Stomach (tissue), 9 donors: Measurements from ENCODE around the gene MASTL. TPM values are rescaled to one million over a fixed set of nuclear protein-coding genes. Genes with fewer than 3 reads are reported as not detected.
"Not testable (repeated sequence)": the region's sequence is repeated elsewhere in the genome, so short reads cannot be mapped to it uniquely, and the experiment has no call there.

Experiments used
- DNase-seq, 2 donors: peaks; one replicate each; pipeline versions ENCODE4 v3.0.0 to v3.0.0-alpha.2; 2013 to 2019
- H3K27ac ChIP-seq, 5 donors: fragments of 200-600 bp in 4 of 5; sonication (generic) in 4 of 5; one replicate each; pipeline ENCODE4 v1.5.1; 2013 to 2019; ENCODE audit warnings: mild to moderate bottlenecking in 1 of 5, moderate library complexity in 1 of 5
- H3K27me3 ChIP-seq, 3 donors: fragments of 200-600 bp; sonication (generic); one replicate each; pipeline ENCODE4 v1.5.1; 2017 to 2019; ENCODE audit warnings: mixed run types in 1 of 3
- H3K36me3 ChIP-seq, 4 donors: fragments of 200-600 bp; sonication (generic); 1 replicate in 3 of 4; 2 replicates in 1 of 4; pipeline ENCODE4 v1.5.1; 2016 to 2019
- H3K4me1 ChIP-seq, 4 donors: fragments of 200-600 bp; sonication (generic); one replicate each; pipeline ENCODE4 v1.5.1; 2016 to 2019
- H3K4me3 ChIP-seq, 4 donors: fragments of 200-600 bp; sonication (generic) in 3 of 4; one replicate each; pipeline ENCODE4 v1.5.1; 2016 to 2019; ENCODE audit warnings: mild to moderate bottlenecking in 1 of 4
- H3K9me3 ChIP-seq, 4 donors: fragments of 200-600 bp; sonication (generic); one replicate each; pipeline ENCODE4 v1.5.1; 2016 to 2019
- CTCF ChIP-seq, 7 experiments: fragments of 450-650 bp in 4 of 7; fragments of 200-600 bp in 3 of 7; sonication (generic) in 3 of 7; IDR thresholded peaks; one replicate each; pipeline ENCODE4 v1.5.1; 2016 to 2019; ENCODE audit warnings: antibody characterized with exemption in 7 of 7, control low read depth in 2 of 7, mild to moderate bottlenecking in 1 of 7
- EP300 ChIP-seq: sonication (generic); formaldehyde crosslinking; IDR thresholded peaks from one replicate; pipeline ENCODE4 v1.6.1; 2017; ENCODE audit warnings: antibody characterized with exemption
- POLR2A ChIP-seq, 4 donors: fragments of 450-650 bp; IDR thresholded peaks; one replicate each; pipeline ENCODE4 v1.6.1; 2016; ENCODE audit warnings: antibody characterized with exemption in 4 of 4, control low read depth in 2 of 4, mild to moderate bottlenecking in 1 of 4, moderate library complexity in 1 of 4
- POLR2AphosphoS5 ChIP-seq, 3 donors: sonication (generic); formaldehyde crosslinking; IDR thresholded peaks; one replicate each; pipeline ENCODE4 v1.6.1; 2016; ENCODE audit warnings: antibody characterized with exemption in 3 of 3
- WGBS, 5 donors: extraction: QIAGEN DNeasy Blood & Tissue Kit in 3 of 5; methylation state at CpG; one replicate each; pipeline versions ENCODE4 v1.1.5 to v1.1.7; 2013 to 2018; 5-methylcytosine and 5-hydroxymethylcytosine counted together
- intact Hi-C: fragments of 100-400 bp; cut with DNase I; formaldehyde crosslinking; loops from one replicate; pipeline ENCODE4 v1.15.1; 2023; ENCODE audit warnings: low total_unique reads
- polyA plus RNA-seq, 3 donors: library from polyadenylated mRNA; stranded (reverse); fragments of 200-250 nt; gene quantifications; one replicate each; pipeline ENCODE4 v1.2.3, GENCODE V29; 2013
- total RNA-seq, 5 donors: library from RNA; depleted of rRNA; stranded (reverse); fragments of >200 nt; gene quantifications; one replicate each; pipeline versions ENCODE4 v1.1.0 to v1.2.3, GENCODE V29; 2014 to 2016
- donor health status: healthy with polysubstance abuse.
- donor health status: Bipolar disorder and iron deficiency.
- donor health status: healthy.

MASTL gene
- total and polyA plus RNA-seq, 8 donors, result 2.9 to 16.7 (median 5.4) TPM

- TF ChIP-seq POLR2A (IDR thresholded peaks at IDR 0.05) (no peak), POLR2AphosphoS5 (IDR thresholded peaks at IDR 0.05) (no peak), EP300 (no peak), CTCF (IDR thresholded peaks at IDR 0.05) (no peak)
- Histone ChIP-seq H3K4me1 (peaks cover 14 to 57% (median 39%) of the 10 kb centered on the region in 4 donors), H3K9me3 (no peaks in the 10 kb centered on the region), H3K27ac (no peak overlapping the region), H3K4me3 (peak overlapping the region; percentile 77 to 88 (median 82)), H3K27me3 (no peaks in the 10 kb centered on the region), H3K36me3 (peaks cover 7 to 13% (median 12%) of the 10 kb centered on the region in 4 donors)
- no peak for DNase-seq
- intact Hi-C loops, result no loop called here
Measured at GRCh38 chr10:27152687-27153086, 2.5 kb upstream of the MASTL start.

DNA sequence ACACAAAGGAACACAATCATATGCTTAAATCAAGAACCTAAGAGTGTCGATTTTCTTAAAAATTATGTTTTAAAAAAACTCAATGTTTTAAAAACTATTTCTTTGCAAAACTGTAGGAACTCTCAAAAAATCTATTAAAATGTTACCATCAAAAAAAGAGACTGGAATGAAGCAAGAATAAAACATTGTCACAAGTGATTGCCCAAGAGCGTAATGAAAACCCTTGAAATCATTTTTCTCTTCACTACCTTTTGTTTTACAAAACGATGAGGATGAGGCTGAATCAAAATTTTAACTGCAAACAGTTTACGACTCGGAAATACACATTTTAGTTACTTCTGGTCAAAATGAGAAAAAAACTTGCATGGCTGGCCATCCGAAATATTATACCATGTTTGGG lies 1.8 kb upstream of the MASTL start:
- H3K27me3 ChIP-seq, result no peaks in the 10 kb centered on the region
- H3K36me3 ChIP-seq, result peaks cover under 1 to 7% (median 6%) of the 10 kb centered on the region in 4 donors
- DNase-seq, result no peak
- WGBS, 5 donors, result 2 to 5% (median 3%) methylated on average over 6 of the region's 6 CpGs
- H3K4me3 ChIP-seq, result peak overlapping the region; percentile 77 to 88 (median 82)
- peak overlapping the region in 4 of 5 donors; percentile 98 to 100 (median 100) for H3K27ac ChIP-seq
- TF ChIP-seq POLR2AphosphoS5 (IDR thresholded peaks at IDR 0.05), result no peak
- no peak for TF ChIP-seq EP300
- no peak for TF ChIP-seq CTCF (IDR thresholded peaks at IDR 0.05)
- no peak for TF ChIP-seq POLR2A (IDR thresholded peaks at IDR 0.05)
- intact Hi-C loops, result no loop called here
- peaks cover 14 to 62% (median 41%) of the 10 kb centered on the region in 4 donors for H3K4me1 ChIP-seq
- H3K9me3 ChIP-seq, result no peaks in the 10 kb centered on the region

DNA sequence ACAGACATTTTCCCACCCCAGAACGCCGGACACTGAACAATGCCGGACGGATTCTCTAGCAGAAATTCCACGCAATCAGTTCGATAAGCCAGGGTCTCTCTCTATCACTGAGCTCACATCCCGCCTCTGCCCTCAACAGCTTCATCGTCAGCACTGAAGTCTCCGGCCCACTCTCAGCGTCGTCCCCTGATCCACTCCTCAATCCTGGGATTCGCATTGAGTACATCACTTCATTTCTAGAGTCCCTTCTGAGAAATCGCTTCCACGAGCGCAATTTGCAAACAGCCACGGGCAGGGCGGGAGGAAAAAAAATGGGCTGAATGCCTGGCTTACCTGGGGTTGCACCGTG lies 1.3 kb upstream of the MASTL start:
- peak overlapping the region; percentile 77 to 88 (median 82) for H3K4me3 ChIP-seq
- no peaks in the 10 kb centered on the region for H3K9me3 ChIP-seq
- peaks cover under 1 to 7% (median 6%) of the 10 kb centered on the region in 4 donors for H3K36me3 ChIP-seq
- H3K27me3 ChIP-seq, result no peaks in the 10 kb centered on the region
- no peak for DNase-seq
- peak overlapping the region; percentile 85 to 100 (median 99) for H3K27ac ChIP-seq
- peaks cover 14 to 63% (median 42%) of the 10 kb centered on the region in 4 donors for H3K4me1 ChIP-seq
- intact Hi-C loops, result no loop called here
- TF ChIP-seq EP300, result no peak
- TF ChIP-seq CTCF (IDR thresholded peaks at IDR 0.05), result no peak
- no peak for TF ChIP-seq POLR2AphosphoS5 (IDR thresholded peaks at IDR 0.05)
- no peak for TF ChIP-seq POLR2A (IDR thresholded peaks at IDR 0.05)
- 0% methylated on average over 18 of the region's 18 CpGs for WGBS, 5 donors

DNA sequence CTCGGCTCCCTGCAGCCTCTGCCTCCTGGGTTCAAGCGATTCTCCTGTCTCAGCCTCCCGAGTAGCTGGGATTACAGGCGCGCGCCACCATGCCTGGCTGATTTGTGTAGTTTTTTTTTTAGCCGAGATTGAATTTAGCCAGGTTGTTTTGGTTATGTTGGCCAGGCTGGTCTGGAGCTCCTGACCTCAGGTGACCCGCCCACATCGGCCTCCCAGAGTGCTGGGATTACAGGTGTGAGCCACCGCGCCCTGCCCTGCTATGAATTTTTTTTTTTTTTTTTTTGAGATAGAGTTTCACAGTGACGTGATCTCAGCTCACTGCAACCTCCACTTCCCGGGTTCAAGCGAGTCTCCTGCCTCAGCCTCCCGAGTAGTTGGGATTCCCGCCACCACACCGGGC lies 1.4 kb downstream of the MASTL start:
- H3K27me3 ChIP-seq, intact Hi-C loops, H3K9me3 ChIP-seq, DNase-seq: not testable (repeated sequence)
- Histone ChIP-seq H3K36me3 (peaks cover 19 to 33% (median 28%) of the 10 kb centered on the region in 4 donors), H3K4me1 (peaks cover 14 to 50% (median 34%) of the 10 kb centered on the region in 4 donors), H3K27ac (peak overlapping the region in 4 of 5 donors; percentile 98 to 100 (median 100)), H3K4me3 (peak overlapping the region; percentile 77 to 88 (median 82))
- WGBS, 5 donors, result 70 to 80% (median 77%) methylated on average over 17 of the region's 17 CpGs

GRCh38 chr10:27157150-27157549 lies 2.0 kb downstream of the MASTL start:
- Histone ChIP-seq H3K9me3 (no peaks in the 10 kb centered on the region), H3K36me3 (peaks cover 25 to 38% (median 34%) of the 10 kb centered on the region in 4 donors), H3K27ac (peak overlapping the region in 1 of 5 donors; percentile 100), H3K4me1 (peaks cover 10 to 44% (median 31%) of the 10 kb centered on the region in 4 donors), H3K27me3 (no peaks in the 10 kb centered on the region), H3K4me3 (no peak overlapping the region)
- no peak for TF ChIP-seq EP300
- TF ChIP-seq POLR2AphosphoS5 (IDR thresholded peaks at IDR 0.05), result no peak
- TF ChIP-seq CTCF (IDR thresholded peaks at IDR 0.05), result no peak
- no peak for TF ChIP-seq POLR2A (IDR thresholded peaks at IDR 0.05)
- DNase-seq, result peak in 1 of 2 donors; percentile 45
- WGBS, 5 donors, result 38 to 70% (median 44%) methylated on average over 2 of the region's 2 CpGs
- intact Hi-C loops, result no loop called here
